GM12801 (cell line): ENCODE measurements around the gene ZKSCAN8.

Experiments used
- TF ChIP-seq, protein P1 (sequence below): IDR thresholded peaks from one replicate; pipeline ENCODE4 v1.5.1; 2011; ENCODE audit warnings: control low read depth; ENCODE audit not compliant: insufficient read length; ENCODE audit errors: extremely low read depth

The ZKSCAN8 gene

DNA sequence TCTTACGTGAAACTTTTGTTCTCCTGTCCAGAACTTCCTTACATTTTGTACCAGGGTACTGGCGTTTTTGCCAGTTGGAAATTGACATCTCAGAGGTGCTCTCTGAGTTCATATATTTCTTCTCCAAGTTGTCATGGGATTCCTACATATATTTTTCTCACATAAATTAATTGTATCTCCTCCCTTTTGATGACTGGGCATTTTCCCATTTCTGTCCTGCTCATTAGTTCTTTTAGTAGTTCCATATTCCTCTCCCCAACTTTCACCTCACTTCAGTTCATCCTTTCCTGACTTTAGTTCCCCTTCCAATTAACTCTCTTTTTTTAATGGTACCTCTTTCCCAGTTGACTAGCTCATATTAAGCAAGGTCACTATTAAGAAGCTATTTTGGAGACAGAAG, 10.8 kb downstream of the ZKSCAN8 start:
- TF ChIP-seq, protein P1, sequence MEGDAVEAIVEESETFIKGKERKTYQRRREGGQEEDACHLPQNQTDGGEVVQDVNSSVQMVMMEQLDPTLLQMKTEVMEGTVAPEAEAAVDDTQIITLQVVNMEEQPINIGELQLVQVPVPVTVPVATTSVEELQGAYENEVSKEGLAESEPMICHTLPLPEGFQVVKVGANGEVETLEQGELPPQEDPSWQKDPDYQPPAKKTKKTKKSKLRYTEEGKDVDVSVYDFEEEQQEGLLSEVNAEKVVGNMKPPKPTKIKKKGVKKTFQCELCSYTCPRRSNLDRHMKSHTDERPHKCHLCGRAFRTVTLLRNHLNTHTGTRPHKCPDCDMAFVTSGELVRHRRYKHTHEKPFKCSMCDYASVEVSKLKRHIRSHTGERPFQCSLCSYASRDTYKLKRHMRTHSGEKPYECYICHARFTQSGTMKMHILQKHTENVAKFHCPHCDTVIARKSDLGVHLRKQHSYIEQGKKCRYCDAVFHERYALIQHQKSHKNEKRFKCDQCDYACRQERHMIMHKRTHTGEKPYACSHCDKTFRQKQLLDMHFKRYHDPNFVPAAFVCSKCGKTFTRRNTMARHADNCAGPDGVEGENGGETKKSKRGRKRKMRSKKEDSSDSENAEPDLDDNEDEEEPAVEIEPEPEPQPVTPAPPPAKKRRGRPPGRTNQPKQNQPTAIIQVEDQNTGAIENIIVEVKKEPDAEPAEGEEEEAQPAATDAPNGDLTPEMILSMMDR, result no peak

DNA sequence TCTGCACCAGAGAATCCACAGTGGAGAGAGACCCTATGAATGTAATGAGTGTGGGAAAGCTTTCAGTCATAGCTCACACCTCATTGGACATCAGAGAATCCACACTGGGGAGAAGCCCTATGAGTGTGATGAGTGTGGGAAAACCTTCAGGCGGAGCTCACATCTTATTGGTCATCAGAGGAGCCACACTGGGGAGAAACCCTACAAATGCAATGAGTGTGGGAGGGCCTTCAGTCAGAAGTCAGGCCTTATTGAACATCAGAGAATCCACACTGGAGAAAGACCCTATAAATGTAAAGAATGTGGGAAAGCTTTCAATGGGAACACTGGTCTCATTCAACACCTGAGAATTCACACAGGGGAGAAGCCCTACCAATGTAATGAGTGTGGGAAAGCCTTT, 11.9 kb downstream of the ZKSCAN8 start:
- TF ChIP-seq, protein P1, result no peak

DNA sequence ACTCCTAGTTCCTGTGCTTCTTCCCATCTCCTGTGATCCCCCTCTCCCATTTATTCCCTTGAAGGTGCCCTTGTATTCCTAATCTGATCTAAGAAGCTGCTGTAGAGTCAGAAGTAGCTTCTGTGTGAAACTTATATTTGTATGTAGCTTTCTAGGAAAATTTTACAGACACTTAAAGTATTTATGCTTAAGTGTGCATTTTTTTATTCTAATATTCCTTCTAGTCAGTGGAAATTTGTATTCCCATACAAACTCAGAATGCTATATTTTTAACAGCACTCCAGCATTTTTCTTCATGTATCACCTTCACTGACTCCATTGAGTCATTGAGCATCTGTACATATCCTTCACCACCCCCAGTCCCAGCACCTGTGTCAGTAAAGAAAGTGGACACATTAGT, 12.7 kb downstream of the ZKSCAN8 start:
- TF ChIP-seq, protein P1, result no peak

DNA sequence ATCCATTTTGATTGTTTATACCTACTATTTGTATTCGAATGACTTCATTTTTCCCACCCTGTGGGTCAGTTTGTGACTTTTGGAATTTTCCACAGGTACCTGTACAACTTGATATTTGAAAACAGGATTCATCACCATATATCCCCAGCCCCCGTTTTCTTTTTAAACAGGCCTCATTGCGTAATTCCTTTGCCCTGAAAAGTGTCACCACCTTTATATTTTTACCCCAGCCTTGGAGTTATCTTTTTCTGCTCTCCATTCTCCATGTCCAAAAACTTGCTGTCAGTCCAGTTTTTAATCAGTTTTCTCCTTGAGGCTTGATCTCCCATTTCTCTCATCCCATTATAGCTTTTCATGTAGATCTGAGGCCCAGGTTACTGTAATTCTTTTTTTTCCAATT, 16.6 kb downstream of the ZKSCAN8 start:
- TF ChIP-seq, protein P1, result no peak

DNA sequence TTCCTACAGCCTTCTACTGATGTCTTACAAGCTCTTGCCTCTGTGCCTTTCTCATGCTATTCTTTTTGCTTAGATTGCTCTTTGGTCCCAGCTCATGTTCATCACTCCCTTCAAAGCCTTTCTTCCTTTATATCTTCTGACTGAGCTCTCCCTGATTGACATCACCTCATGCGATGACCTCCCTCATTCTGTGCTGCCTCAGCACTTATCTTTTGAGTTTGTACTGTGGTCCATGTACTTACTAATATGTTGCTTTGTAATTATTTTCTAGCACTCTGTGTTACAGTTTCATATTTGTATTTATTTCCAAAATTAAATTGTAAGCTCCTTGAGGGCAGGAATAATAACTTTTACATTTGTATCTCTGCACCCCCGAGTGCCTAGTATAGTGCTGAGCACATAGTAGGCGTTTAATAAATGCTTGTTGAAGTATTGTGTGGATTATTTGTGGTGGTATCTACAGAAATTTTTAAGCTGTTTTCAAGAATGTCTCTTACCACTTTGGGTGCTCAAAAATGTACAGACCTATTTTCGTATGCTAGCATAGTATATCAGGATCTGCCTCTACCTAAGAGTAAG, 17.4 kb downstream of the ZKSCAN8 start:
- TF ChIP-seq, protein P1, result no peak

DNA sequence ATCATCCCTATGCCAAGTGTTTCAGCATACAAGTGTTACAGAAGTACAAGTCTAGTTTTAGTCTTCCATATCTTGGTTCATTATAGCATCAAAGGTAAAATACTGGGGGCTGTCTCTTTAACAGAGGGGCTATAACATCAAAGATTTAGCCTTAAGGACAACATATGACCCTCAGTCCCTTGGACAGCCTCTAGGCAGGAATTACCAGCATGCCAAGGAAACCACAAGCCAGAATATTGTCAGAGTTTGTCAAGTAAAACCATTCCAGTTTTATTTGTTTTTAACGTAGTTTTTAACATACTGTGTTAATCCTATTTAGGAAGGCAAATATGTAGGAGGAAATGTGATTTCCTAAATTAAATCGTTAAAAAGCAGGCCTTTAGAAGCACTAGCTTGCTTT, 18.6 kb downstream of the ZKSCAN8 start:
- TF ChIP-seq, protein P1, result no peak

DNA sequence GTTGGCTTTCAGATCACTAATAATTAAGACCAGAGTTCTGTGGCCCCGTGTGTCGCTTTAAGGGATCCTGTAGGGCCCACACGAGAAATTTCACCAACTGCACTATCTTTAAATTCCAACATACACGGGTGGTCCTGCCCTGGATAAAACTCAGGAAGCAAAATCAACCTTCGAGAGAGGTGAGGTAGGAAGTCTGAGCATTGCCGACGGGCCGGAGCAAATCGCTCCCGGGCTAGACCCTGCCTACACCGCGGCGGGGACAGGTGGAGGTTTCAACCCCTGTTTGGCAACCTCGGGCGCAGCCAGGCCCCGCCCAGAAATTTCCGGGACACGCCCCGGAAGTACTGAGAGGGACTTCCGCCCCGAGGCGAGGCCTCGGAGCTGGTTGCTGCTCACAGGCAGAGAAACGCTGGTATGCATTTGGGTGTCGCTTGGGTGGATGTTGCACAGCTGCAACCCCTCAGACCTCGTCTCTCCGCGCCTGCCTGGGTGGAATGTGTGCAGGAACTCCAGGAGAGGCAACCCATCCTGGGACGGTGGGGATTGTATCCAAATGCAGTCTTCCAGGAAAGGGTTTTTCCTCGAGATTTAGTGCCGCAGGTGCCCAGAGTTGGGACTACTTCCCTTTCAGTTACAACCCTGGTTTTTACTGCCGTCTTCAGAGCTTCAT, 19.9 kb downstream of the ZKSCAN8 start:
- TF ChIP-seq, protein P1, result no peak
